Liver (tissue), 3 donors: ENCODE measurements around the gene CKMT1B.
"Not testable (repeated sequence)": the region's sequence is repeated elsewhere in the genome, so short reads cannot be mapped to it uniquely, and the experiment has no call there.

Source experiments
- FOXA1 ChIP-seq: IDR thresholded peaks from 2 replicates; pipeline ENCODE4 v1.6.1; 2016; ENCODE audit warnings: antibody characterized with exemption
- HNF4A ChIP-seq, 2 donors: conservative IDR thresholded peaks; 2 replicates each; pipeline ENCODE4 v1.6.1; 2016; ENCODE audit warnings: antibody characterized with exemption in 2 of 2, mild to moderate bottlenecking in 2 of 2
- JUND ChIP-seq, 2 donors: IDR thresholded peaks; 2 replicates each; pipeline ENCODE4 v1.6.1; 2016; ENCODE audit warnings: antibody characterized with exemption in 2 of 2
- RAD21 ChIP-seq, 2 donors: IDR thresholded peaks; 2 replicates each; pipeline ENCODE4 v1.6.1; 2016; ENCODE audit warnings: antibody characterized with exemption in 2 of 2, mild to moderate bottlenecking in 2 of 2
- SP1 ChIP-seq: IDR thresholded peaks from 2 replicates; pipeline ENCODE4 v1.6.1; 2018; ENCODE audit warnings: antibody characterized with exemption, mild to moderate bottlenecking
- TAF1 ChIP-seq: conservative IDR thresholded peaks from 2 replicates; pipeline ENCODE4 v1.6.1; 2016; ENCODE audit warnings: antibody characterized with exemption, mild to moderate bottlenecking
- YY1 ChIP-seq: IDR thresholded peaks from 2 replicates; pipeline ENCODE4 v1.6.1; 2016; ENCODE audit warnings: antibody characterized with exemption, mild to moderate bottlenecking
- TF ChIP-seq, protein P1 (sequence below): fragments of 150-350 bp; IDR thresholded peaks from 2 replicates; pipeline ENCODE4 v1.5.1; 2017; ENCODE audit warnings: improper control_type of control experiment, low read depth, low read length; ENCODE audit not compliant: missing input control
- TF ChIP-seq, protein P2 (sequence below): IDR thresholded peaks from 2 replicates; pipeline ENCODE4 v1.6.1; 2016; ENCODE audit warnings: antibody characterized with exemption, mild to moderate bottlenecking
- TF ChIP-seq, protein P3 (sequence below): IDR thresholded peaks from 2 replicates; pipeline ENCODE4 v1.6.1; 2016; ENCODE audit warnings: antibody characterized with exemption
- TF ChIP-seq, protein P4 (sequence below): IDR thresholded peaks from 2 replicates; pipeline ENCODE4 v1.6.1; 2016; ENCODE audit warnings: antibody characterized with exemption
- TF ChIP-seq, protein P5 (sequence below): IDR thresholded peaks from 2 replicates; pipeline ENCODE4 v1.6.1; 2016; ENCODE audit warnings: antibody characterized with exemption
- donor health status: healthy.
- donor health status: healthy.

DNA sequence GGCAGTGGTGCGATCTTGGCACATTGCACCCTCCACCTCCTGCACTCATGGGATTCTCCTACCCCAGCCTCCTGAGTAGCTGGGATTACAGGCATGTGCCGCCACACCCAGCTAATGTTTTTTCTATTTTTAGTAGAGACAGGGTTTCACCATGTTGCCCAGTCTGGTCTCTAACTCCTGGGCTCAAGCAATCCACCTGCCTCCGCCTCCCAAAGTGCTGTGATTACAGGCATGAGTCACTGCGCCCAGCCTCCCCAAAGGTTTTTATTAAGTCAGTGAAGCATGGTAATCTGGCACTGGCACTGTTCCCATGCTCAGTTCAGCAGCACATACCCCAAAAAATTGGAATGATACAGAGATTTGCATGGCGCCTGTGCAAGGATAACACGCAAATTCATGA lies 8.4 kb downstream of the CKMT1B start:
- TF ChIP-seq, protein P1, sequence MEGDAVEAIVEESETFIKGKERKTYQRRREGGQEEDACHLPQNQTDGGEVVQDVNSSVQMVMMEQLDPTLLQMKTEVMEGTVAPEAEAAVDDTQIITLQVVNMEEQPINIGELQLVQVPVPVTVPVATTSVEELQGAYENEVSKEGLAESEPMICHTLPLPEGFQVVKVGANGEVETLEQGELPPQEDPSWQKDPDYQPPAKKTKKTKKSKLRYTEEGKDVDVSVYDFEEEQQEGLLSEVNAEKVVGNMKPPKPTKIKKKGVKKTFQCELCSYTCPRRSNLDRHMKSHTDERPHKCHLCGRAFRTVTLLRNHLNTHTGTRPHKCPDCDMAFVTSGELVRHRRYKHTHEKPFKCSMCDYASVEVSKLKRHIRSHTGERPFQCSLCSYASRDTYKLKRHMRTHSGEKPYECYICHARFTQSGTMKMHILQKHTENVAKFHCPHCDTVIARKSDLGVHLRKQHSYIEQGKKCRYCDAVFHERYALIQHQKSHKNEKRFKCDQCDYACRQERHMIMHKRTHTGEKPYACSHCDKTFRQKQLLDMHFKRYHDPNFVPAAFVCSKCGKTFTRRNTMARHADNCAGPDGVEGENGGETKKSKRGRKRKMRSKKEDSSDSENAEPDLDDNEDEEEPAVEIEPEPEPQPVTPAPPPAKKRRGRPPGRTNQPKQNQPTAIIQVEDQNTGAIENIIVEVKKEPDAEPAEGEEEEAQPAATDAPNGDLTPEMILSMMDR: not testable (repeated sequence)
- TF ChIP-seq, protein P2, sequence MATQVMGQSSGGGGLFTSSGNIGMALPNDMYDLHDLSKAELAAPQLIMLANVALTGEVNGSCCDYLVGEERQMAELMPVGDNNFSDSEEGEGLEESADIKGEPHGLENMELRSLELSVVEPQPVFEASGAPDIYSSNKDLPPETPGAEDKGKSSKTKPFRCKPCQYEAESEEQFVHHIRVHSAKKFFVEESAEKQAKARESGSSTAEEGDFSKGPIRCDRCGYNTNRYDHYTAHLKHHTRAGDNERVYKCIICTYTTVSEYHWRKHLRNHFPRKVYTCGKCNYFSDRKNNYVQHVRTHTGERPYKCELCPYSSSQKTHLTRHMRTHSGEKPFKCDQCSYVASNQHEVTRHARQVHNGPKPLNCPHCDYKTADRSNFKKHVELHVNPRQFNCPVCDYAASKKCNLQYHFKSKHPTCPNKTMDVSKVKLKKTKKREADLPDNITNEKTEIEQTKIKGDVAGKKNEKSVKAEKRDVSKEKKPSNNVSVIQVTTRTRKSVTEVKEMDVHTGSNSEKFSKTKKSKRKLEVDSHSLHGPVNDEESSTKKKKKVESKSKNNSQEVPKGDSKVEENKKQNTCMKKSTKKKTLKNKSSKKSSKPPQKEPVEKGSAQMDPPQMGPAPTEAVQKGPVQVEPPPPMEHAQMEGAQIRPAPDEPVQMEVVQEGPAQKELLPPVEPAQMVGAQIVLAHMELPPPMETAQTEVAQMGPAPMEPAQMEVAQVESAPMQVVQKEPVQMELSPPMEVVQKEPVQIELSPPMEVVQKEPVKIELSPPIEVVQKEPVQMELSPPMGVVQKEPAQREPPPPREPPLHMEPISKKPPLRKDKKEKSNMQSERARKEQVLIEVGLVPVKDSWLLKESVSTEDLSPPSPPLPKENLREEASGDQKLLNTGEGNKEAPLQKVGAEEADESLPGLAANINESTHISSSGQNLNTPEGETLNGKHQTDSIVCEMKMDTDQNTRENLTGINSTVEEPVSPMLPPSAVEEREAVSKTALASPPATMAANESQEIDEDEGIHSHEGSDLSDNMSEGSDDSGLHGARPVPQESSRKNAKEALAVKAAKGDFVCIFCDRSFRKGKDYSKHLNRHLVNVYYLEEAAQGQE: not testable (repeated sequence)
- TF ChIP-seq, protein P3, sequence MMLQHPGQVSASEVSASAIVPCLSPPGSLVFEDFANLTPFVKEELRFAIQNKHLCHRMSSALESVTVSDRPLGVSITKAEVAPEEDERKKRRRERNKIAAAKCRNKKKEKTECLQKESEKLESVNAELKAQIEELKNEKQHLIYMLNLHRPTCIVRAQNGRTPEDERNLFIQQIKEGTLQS: not testable (repeated sequence)
- TF ChIP-seq YY1; HNF4A (conservative IDR thresholded peaks at IDR 0.05); TAF1; SP1; FOXA1; RAD21 (IDR thresholded peaks at IDR 0.05); JUND (IDR thresholded peaks at IDR 0.05): not testable (repeated sequence)
- TF ChIP-seq, protein P4, sequence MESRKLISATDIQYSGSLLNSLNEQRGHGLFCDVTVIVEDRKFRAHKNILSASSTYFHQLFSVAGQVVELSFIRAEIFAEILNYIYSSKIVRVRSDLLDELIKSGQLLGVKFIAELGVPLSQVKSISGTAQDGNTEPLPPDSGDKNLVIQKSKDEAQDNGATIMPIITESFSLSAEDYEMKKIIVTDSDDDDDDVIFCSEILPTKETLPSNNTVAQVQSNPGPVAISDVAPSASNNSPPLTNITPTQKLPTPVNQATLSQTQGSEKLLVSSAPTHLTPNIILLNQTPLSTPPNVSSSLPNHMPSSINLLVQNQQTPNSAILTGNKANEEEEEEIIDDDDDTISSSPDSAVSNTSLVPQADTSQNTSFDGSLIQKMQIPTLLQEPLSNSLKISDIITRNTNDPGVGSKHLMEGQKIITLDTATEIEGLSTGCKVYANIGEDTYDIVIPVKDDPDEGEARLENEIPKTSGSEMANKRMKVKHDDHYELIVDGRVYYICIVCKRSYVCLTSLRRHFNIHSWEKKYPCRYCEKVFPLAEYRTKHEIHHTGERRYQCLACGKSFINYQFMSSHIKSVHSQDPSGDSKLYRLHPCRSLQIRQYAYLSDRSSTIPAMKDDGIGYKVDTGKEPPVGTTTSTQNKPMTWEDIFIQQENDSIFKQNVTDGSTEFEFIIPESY: not testable (repeated sequence)
- TF ChIP-seq, protein P5, sequence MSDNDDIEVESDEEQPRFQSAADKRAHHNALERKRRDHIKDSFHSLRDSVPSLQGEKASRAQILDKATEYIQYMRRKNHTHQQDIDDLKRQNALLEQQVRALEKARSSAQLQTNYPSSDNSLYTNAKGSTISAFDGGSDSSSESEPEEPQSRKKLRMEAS: not testable (repeated sequence)
